Endodermal cell (in vitro differentiated cells): ENCODE data around the gene SLC36A3. TPM values are rescaled to one million over a fixed set of nuclear protein-coding genes. Genes with fewer than 3 reads are reported as not detected.

ENCODE experiments used
- DNase-seq: peaks from one replicate; pipeline ENCODE4 v3.0.0-alpha.2; 2017
- H3K27ac ChIP-seq: 2 replicates; pipeline ENCODE4 v1.5.1; 2013; ENCODE audit warnings: mild to moderate bottlenecking, low read depth, low read length, moderate library complexity
- H3K27me3 ChIP-seq: 2 replicates; pipeline ENCODE4 v1.6.1; 2013; ENCODE audit warnings: mild to moderate bottlenecking, low read length, moderate library complexity; ENCODE audit not compliant: insufficient read depth, control insufficient read depth, poor library complexity, severe bottlenecking
- H3K36me3 ChIP-seq: 2 replicates; pipeline ENCODE4 v1.7.0; 2013; ENCODE audit warnings: mild to moderate bottlenecking, low read length, moderate library complexity; ENCODE audit not compliant: control insufficient read depth, insufficient read depth
- H3K4me1 ChIP-seq: one replicate; pipeline ENCODE4 v1.7.0; 2013; ENCODE audit warnings: low read length; ENCODE audit not compliant: control insufficient read depth, insufficient read depth
- H3K4me3 ChIP-seq: 2 replicates; pipeline ENCODE4 v1.5.1; 2013; ENCODE audit warnings: mild to moderate bottlenecking, low read length, moderate library complexity
- H3K9ac ChIP-seq: 2 replicates; pipeline ENCODE4 v1.6.1; 2013; ENCODE audit warnings: mild to moderate bottlenecking, low read length, moderate library complexity; ENCODE audit not compliant: poor library complexity, severe bottlenecking; ENCODE audit errors: extremely low read depth
- H3K9me3 ChIP-seq: 2 replicates; pipeline ENCODE4 v1.6.1; 2013; ENCODE audit warnings: mild to moderate bottlenecking, low read length, moderate library complexity; ENCODE audit not compliant: control insufficient read depth
- H3K27ac Mint-ChIP-seq: 2 replicates; pipeline ENCODE4 v1.8.0; 2020; ENCODE audit warnings: mixed read lengths
- H3K27me3 Mint-ChIP-seq: 2 replicates; pipeline ENCODE4 v1.8.0; 2021; ENCODE audit warnings: mild to moderate bottlenecking, mixed read lengths; ENCODE audit not compliant: insufficient read depth
- H3K36me3 Mint-ChIP-seq: 2 replicates; pipeline ENCODE4 v1.8.0; 2020; ENCODE audit warnings: low read depth, mixed read lengths
- H3K4me1 Mint-ChIP-seq: 2 replicates; pipeline ENCODE4 v1.8.0; 2020; ENCODE audit warnings: mixed read lengths
- H3K4me3 Mint-ChIP-seq: 2 replicates; pipeline ENCODE4 v1.8.0; 2020; ENCODE audit warnings: mild to moderate bottlenecking, moderate library complexity, mixed read lengths
- H3K9me3 Mint-ChIP-seq: 2 replicates; pipeline ENCODE4 v1.8.0; 2020; ENCODE audit warnings: mild to moderate bottlenecking, mixed read lengths
- WGBS, 2 experiments: methylation state at CpG; one replicate each; pipeline versions ENCODE4 v1.1.5 to v1.1.7; 2013; ENCODE audit warnings: missing lambda C conversion rate in 2 of 2, mixed read lengths in 1 of 2; ENCODE audit not compliant: insufficient coverage in 1 of 2, insufficient read length in 1 of 2; 5-methylcytosine and 5-hydroxymethylcytosine counted together
- total RNA-seq, 2 donors: library from RNA; stranded (reverse); fragmentation: NEBNext Ultra II Directional in 1 of 2; extraction: Animal tissue kit (Norgen Biotek cat#: 25700) in 1 of 2; gene quantifications; 2 replicates in 1 of 2; 3 replicates in 1 of 2; pipeline ENCODE4 v1.2.1, GENCODE V29; 2021
- TF ChIP-seq, protein P1 (sequence below): fragments of 200-600 bp; sonication (generic); conservative IDR thresholded peaks from 2 replicates; pipeline ENCODE4 v1.5.0; 2021; ENCODE audit warnings: antibody characterized with exemption, mild to moderate bottlenecking

Gene SLC36A3
- total RNA-seq, 2 donors from 2014 or later, result not detected

DNA sequence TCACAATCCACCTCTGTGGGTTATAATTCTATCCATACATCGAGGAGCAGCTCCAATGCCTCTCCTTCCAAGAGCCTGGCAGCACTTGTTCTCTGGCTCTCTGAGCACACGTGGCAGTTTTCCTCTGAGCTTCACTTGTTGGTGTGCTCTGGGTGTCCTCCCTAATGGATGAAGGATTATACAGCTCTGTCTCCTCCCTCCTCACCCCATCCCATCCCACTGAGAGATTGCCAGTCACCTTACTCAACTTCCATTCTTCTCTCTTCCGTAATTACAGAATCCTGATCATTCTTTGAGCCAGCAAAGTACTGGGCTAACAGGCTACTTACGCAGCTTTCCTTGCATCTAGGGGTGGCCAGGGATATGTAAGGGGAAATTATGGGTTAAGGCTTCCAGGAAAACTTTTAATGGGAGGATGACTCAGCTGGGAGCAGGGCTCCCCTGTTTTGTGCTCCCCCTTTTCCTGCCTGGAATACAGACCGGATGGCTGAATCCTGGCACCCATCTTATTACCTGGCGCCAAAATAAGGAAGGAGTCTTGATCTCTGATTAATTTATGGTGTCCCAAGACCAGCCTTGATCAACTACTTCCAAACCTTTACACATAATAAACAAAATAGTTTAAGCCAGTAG, 73.4 kb downstream of the SLC36A3 start:
- Histone ChIP-seq H3K27ac (no peak overlapping the region), H3K9me3 (no peaks in the 10 kb centered on the region), H3K4me3 (no peak overlapping the region), H3K9ac (no peak overlapping the region), H3K4me1 (no peaks in the 10 kb centered on the region), H3K36me3 (no peaks in the 10 kb centered on the region), H3K27me3 (no peaks in the 10 kb centered on the region)
- H3K36me3 Mint-ChIP-seq, result no peaks in the 10 kb centered on the region
- H3K4me3 Mint-ChIP-seq, result no peak overlapping the region
- H3K27me3 Mint-ChIP-seq, result peaks cover 6% of the 10 kb centered on the region
- no peaks in the 10 kb centered on the region for H3K9me3 Mint-ChIP-seq
- TF ChIP-seq, protein P1, sequence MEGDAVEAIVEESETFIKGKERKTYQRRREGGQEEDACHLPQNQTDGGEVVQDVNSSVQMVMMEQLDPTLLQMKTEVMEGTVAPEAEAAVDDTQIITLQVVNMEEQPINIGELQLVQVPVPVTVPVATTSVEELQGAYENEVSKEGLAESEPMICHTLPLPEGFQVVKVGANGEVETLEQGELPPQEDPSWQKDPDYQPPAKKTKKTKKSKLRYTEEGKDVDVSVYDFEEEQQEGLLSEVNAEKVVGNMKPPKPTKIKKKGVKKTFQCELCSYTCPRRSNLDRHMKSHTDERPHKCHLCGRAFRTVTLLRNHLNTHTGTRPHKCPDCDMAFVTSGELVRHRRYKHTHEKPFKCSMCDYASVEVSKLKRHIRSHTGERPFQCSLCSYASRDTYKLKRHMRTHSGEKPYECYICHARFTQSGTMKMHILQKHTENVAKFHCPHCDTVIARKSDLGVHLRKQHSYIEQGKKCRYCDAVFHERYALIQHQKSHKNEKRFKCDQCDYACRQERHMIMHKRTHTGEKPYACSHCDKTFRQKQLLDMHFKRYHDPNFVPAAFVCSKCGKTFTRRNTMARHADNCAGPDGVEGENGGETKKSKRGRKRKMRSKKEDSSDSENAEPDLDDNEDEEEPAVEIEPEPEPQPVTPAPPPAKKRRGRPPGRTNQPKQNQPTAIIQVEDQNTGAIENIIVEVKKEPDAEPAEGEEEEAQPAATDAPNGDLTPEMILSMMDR, result no peak
- no peaks in the 10 kb centered on the region for H3K4me1 Mint-ChIP-seq
- H3K27ac Mint-ChIP-seq, result no peak overlapping the region
- 81 to 83% methylated on average over 2 to 6 of the region's 6 CpGs for WGBS, 2 experiments
- DNase-seq, result no peak

DNA sequence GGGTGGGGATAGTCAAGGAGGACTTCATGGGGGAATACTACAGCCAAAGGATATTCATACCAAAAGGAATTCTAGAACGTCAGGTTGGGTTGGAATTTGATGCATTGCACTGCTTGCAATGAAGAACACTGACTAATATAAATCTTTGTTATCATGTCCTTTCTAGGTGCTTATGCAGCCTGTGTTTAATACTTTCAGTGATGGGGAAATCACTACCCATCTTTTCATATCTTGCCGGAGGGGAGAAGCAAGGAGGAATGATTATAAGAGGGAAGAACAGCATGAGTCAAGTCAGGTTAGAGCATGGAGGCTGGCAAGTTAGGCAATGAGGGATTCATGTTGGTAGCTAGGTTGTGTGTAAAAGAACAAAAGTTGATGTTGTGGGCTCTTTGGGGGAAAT, 74.6 kb downstream of the SLC36A3 start:
- Mint-ChIP-seq H3K27ac (no peak overlapping the region), H3K9me3 (no peaks in the 10 kb centered on the region), H3K27me3 (peaks cover 6% of the 10 kb centered on the region), H3K4me1 (no peaks in the 10 kb centered on the region), H3K36me3 (no peaks in the 10 kb centered on the region), H3K4me3 (no peak overlapping the region)
- Histone ChIP-seq H3K27ac (no peak overlapping the region), H3K4me1 (no peaks in the 10 kb centered on the region), H3K9ac (no peak overlapping the region), H3K27me3 (no peaks in the 10 kb centered on the region), H3K36me3 (no peaks in the 10 kb centered on the region), H3K4me3 (no peak overlapping the region), H3K9me3 (no peaks in the 10 kb centered on the region)
- no peak for DNase-seq
- 86 to 96% methylated on average over 1 to 2 of the region's 2 CpGs for WGBS, 2 experiments
- TF ChIP-seq, protein P1, result no peak

- Mint-ChIP-seq H3K4me1 (no peaks in the 10 kb centered on the region), H3K27ac (no peak overlapping the region), H3K4me3 (no peak overlapping the region), H3K36me3 (no peaks in the 10 kb centered on the region), H3K27me3 (peaks cover 14% of the 10 kb centered on the region), H3K9me3 (no peaks in the 10 kb centered on the region)
- H3K36me3 ChIP-seq, result no peaks in the 10 kb centered on the region
- no peak overlapping the region for H3K27ac ChIP-seq
- WGBS, 2 experiments, result 59 to 83% methylated on average over 2 to 6 of the region's 6 CpGs
- no peak for DNase-seq
- no peak overlapping the region for H3K9ac ChIP-seq
- no peak overlapping the region for H3K4me3 ChIP-seq
- H3K27me3 ChIP-seq, result peaks cover 5% of the 10 kb centered on the region
- TF ChIP-seq, protein P1, result peak; percentile 1
- no peaks in the 10 kb centered on the region for H3K4me1 ChIP-seq
- H3K9me3 ChIP-seq, result no peaks in the 10 kb centered on the region
Observed at GRCh38 chr5:151227918-151228447, 75.6 kb downstream of the SLC36A3 start.

Other genes with a start within 250 kb of the SLC36A3 start
- gene TNIP1, start 222.7 kb downstream of the SLC36A3 start, total RNA-seq, result 10 to 100 TPM; 51.3 to 52.2 TPM
- 100 to 1,000 TPM; 204 to 235 TPM for gene ANXA6, start 146.0 kb downstream of the SLC36A3 start, total RNA-seq
- 1 to 10 TPM; 4.4 to 6.4 TPM for gene CCDC69, start 79.7 kb downstream of the SLC36A3 start, total RNA-seq
- 10 to 100 TPM; 40.7 to 55.2 TPM for gene GM2A, start 50.6 kb downstream of the SLC36A3 start, total RNA-seq
- gene SLC36A2, start 43.8 kb upstream of the SLC36A3 start, total RNA-seq, result 1 to 10 TPM in 1 of 2 donors, not detected in 1; 1.4 TPM
- gene SLC36A1, start 143.8 kb upstream of the SLC36A3 start, total RNA-seq, result 10 to 100 TPM; 15.4 to 33.3 TPM